IMR-90 (cell line): ENCODE measurements around the gene TMC8.

Experiments
- CHD1 ChIP-seq: IDR thresholded peaks from 2 replicates; pipeline ENCODE4 v1.6.1; 2012; ENCODE audit warnings: low read depth, low read length, improper control_type of control experiment
- RFX5 ChIP-seq: IDR thresholded peaks from 2 replicates; pipeline ENCODE4 v1.8.0; 2012; ENCODE audit warnings: low read depth, mild to moderate bottlenecking, low read length, moderate library complexity
- SMC3 ChIP-seq: fragments of 150-350 bp; IDR thresholded peaks from 2 replicates; pipeline ENCODE4 v1.6.1; 2016; ENCODE audit warnings: low read depth, mild to moderate bottlenecking, antibody characterized with exemption, low read length, moderate library complexity
- TF ChIP-seq, protein P1 (sequence below): conservative IDR thresholded peaks from 2 replicates; pipeline ENCODE4 v1.5.1; 2012; ENCODE audit warnings: mild to moderate bottlenecking, low read depth, low read length, improper control_type of control experiment

DNA sequence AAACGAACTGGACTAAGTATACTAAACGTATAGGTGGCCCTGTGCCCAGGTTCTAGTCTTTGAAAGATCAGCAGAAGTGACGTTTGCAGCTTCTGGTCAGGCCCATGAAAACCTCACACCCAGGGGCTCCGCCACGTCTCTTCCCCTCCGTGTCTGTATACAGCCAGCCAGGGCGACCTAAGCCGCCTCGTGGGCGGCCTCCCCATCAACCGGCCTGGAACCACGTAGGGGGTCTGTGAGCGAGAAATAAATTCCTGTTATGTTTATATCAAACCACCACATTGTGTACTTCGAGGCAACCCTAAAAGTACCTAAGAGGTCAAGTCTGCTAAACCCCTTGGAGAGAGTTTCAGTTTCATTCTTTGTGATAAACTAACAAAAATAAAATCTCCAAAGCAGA is 49.5 kb downstream of the TMC8 start:
- TF ChIP-seq, protein P1, sequence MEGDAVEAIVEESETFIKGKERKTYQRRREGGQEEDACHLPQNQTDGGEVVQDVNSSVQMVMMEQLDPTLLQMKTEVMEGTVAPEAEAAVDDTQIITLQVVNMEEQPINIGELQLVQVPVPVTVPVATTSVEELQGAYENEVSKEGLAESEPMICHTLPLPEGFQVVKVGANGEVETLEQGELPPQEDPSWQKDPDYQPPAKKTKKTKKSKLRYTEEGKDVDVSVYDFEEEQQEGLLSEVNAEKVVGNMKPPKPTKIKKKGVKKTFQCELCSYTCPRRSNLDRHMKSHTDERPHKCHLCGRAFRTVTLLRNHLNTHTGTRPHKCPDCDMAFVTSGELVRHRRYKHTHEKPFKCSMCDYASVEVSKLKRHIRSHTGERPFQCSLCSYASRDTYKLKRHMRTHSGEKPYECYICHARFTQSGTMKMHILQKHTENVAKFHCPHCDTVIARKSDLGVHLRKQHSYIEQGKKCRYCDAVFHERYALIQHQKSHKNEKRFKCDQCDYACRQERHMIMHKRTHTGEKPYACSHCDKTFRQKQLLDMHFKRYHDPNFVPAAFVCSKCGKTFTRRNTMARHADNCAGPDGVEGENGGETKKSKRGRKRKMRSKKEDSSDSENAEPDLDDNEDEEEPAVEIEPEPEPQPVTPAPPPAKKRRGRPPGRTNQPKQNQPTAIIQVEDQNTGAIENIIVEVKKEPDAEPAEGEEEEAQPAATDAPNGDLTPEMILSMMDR: no peak
- TF ChIP-seq RFX5 (no peak), CHD1 (no peak), SMC3 (no peak)
